ENCODE results near the gene AGBL4. TPM values are rescaled to one million over a fixed set of nuclear protein-coding genes. Genes with fewer than 3 reads are reported as not detected.

The AGBL4 gene
- total RNA-seq, 1 donor from 2014 or later, result 3.1 TPM

GRCh38 chr1:48761411-48761810 lies 1262.3 kb downstream of the AGBL4 start:
- H3K9me3 Mint-ChIP-seq (ENCODE audit: low read depth), result no peaks in the 10 kb centered on the region
- no peaks in the 10 kb centered on the region for H3K27me3 Mint-ChIP-seq
- peaks cover 24% of the 10 kb centered on the region for H3K36me3 Mint-ChIP-seq (ENCODE audit: insufficient read depth)
- no peak for DNase-seq (ENCODE audit: low spot score, unreplicated experiment)
- H3K4me1 Mint-ChIP-seq (ENCODE audit: low read depth), result peaks cover 1% of the 10 kb centered on the region
- TF ChIP-seq CTCF (IDR thresholded peaks at IDR 0.05; ENCODE audit: unreplicated experiment), result no peak
- no peak overlapping the region for H3K27ac Mint-ChIP-seq
- H3K4me3 Mint-ChIP-seq (ENCODE audit: low read depth), result no peak overlapping the region

- Mint-ChIP-seq H3K9me3 (ENCODE audit: low read depth) (no peaks in the 10 kb centered on the region), H3K27ac (no peak overlapping the region), H3K36me3 (ENCODE audit: insufficient read depth) (peaks cover 24% of the 10 kb centered on the region), H3K4me3 (ENCODE audit: low read depth) (no peak overlapping the region), H3K27me3 (no peaks in the 10 kb centered on the region), H3K4me1 (ENCODE audit: low read depth) (peaks cover 5% of the 10 kb centered on the region)
- DNase-seq (ENCODE audit: low spot score, unreplicated experiment), result no peak
- TF ChIP-seq CTCF (IDR thresholded peaks at IDR 0.05; ENCODE audit: unreplicated experiment), result no peak
These were observed 1262.9 kb downstream of the AGBL4 start for GRCh38 chr1:48760857-48761256.

GRCh38 chr1:48758976-48759375 lies 1264.8 kb downstream of the AGBL4 start:
- Mint-ChIP-seq H3K4me1 (ENCODE audit: low read depth) (peaks cover 6% of the 10 kb centered on the region), H3K4me3 (ENCODE audit: low read depth) (no peak overlapping the region), H3K36me3 (ENCODE audit: insufficient read depth) (peaks cover 24% of the 10 kb centered on the region), H3K27ac (no peak overlapping the region), H3K27me3 (no peaks in the 10 kb centered on the region), H3K9me3 (ENCODE audit: low read depth) (no peaks in the 10 kb centered on the region)
- DNase-seq (ENCODE audit: low spot score, unreplicated experiment), result no peak
- no peak for TF ChIP-seq CTCF (IDR thresholded peaks at IDR 0.05; ENCODE audit: unreplicated experiment)

GRCh38 chr1:48757363-48757762 lies 1266.4 kb downstream of the AGBL4 start:
- Mint-ChIP-seq H3K27me3 (no peaks in the 10 kb centered on the region), H3K4me1 (ENCODE audit: low read depth) (peaks cover 4% of the 10 kb centered on the region)
- no peak for TF ChIP-seq CTCF (IDR thresholded peaks at IDR 0.05; ENCODE audit: unreplicated experiment)

GRCh38 chr1:48756683-48757316 lies 1267.0 kb downstream of the AGBL4 start:
- no peaks in the 10 kb centered on the region for H3K9me3 Mint-ChIP-seq (ENCODE audit: low read depth)
- no peak for TF ChIP-seq CTCF (IDR thresholded peaks at IDR 0.05; ENCODE audit: unreplicated experiment)
- no peak overlapping the region for H3K4me3 Mint-ChIP-seq (ENCODE audit: low read depth)
- DNase-seq (ENCODE audit: low spot score, unreplicated experiment), result no peak
- H3K27ac Mint-ChIP-seq, result no peak overlapping the region
- H3K4me1 Mint-ChIP-seq (ENCODE audit: low read depth), result peaks cover 4% of the 10 kb centered on the region
- no peaks in the 10 kb centered on the region for H3K27me3 Mint-ChIP-seq
- peaks cover 24% of the 10 kb centered on the region for H3K36me3 Mint-ChIP-seq (ENCODE audit: insufficient read depth)

More at GRCh38 chr1:48757363-48757762, 1266.4 kb downstream of the AGBL4 start:
- Mint-ChIP-seq H3K36me3 (ENCODE audit: insufficient read depth) (peaks cover 24% of the 10 kb centered on the region), H3K27ac (no peak overlapping the region), H3K9me3 (ENCODE audit: low read depth) (no peaks in the 10 kb centered on the region), H3K4me3 (ENCODE audit: low read depth) (no peak overlapping the region)
- DNase-seq (ENCODE audit: low spot score, unreplicated experiment), result no peak
